ENCODE data around the gene JAGN1.

JAGN1 gene

DNA sequence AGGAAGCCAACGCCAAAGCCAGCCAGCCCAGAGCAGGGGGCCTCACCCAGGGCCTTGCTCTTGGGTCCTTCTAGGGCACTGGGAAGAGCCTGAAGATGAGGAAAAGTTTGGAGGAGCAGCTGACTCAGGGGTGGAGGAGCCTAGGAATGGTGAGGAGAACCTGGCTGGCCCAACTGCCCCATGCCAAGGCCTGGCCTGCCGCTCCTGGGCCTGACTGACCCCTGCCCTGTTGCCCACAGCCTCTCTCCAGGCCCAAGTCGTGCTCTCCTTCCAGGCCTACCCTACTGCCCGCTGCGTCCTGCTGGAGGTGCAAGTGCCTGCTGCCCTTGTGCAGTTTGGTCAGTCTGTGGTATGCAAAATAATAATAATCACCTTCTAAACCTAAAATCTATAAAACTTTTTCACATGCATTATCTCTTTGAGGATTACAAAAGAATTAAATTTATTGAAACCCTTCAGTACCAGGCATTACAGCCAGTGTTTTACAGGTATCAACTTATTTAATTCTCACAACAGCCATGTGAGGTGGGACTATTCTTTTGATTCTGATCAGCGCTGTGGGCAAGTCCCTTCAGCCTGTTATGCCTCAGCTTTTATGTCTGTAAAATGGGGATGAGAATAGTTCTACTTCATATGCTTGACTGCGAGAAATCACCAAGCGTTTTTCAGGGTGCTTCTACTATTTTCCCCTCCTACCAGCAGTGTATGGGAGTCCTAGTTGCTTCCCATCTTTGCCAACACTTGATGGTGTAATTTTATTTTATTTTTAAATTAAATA, 28.0 kb downstream of the JAGN1 start:
- no peak for ATAC-seq (ENCODE audit: low read depth)
- Histone ChIP-seq H3K27ac (ENCODE audit: poor library complexity, severe bottlenecking) (no peak overlapping the region), H3K27me3 (ENCODE audit: insufficient read depth, poor library complexity, severe bottlenecking) (no peaks in the 10 kb centered on the region), H3K4me3 (ENCODE audit: severe bottlenecking) (no peak overlapping the region), H3K9me3 (ENCODE audit: severe bottlenecking) (no peaks in the 10 kb centered on the region), H3K4me1 (ENCODE audit: insufficient read depth, poor library complexity, severe bottlenecking) (peaks cover 6% of the 10 kb centered on the region), H3K36me3 (ENCODE audit: low read depth) (peaks cover 9% of the 10 kb centered on the region; the same call in 1 of the 2 replicates)
- TF ChIP-seq, protein P1, sequence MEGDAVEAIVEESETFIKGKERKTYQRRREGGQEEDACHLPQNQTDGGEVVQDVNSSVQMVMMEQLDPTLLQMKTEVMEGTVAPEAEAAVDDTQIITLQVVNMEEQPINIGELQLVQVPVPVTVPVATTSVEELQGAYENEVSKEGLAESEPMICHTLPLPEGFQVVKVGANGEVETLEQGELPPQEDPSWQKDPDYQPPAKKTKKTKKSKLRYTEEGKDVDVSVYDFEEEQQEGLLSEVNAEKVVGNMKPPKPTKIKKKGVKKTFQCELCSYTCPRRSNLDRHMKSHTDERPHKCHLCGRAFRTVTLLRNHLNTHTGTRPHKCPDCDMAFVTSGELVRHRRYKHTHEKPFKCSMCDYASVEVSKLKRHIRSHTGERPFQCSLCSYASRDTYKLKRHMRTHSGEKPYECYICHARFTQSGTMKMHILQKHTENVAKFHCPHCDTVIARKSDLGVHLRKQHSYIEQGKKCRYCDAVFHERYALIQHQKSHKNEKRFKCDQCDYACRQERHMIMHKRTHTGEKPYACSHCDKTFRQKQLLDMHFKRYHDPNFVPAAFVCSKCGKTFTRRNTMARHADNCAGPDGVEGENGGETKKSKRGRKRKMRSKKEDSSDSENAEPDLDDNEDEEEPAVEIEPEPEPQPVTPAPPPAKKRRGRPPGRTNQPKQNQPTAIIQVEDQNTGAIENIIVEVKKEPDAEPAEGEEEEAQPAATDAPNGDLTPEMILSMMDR (IDR thresholded peaks at IDR 0.05; ENCODE audit: poor library complexity, severe bottlenecking), result no peak
- no peak for DNase-seq (ENCODE audit: low spot score)

DNA sequence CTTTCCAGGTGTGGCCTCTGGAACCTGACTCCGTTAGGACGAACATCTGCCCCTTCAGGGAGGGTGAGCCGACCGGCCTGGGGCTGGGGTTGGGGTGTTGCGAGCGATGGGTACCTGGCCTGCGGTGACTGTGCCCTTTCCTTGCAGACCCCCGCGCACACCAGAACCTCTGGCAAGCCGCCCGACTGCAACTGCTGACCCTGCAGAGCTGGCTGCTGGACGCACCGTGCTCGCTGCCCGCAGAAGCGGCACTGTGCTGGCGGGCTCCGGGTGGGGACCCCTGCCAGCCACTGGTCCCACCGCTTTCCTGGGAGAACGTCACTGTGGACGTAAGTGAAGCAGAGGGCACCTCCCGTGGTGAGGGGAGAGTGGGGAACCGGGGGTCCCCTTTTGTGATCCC, 37.7 kb downstream of the JAGN1 start:
- Histone ChIP-seq H3K4me3 (ENCODE audit: severe bottlenecking) (no peak overlapping the region), H3K27ac (ENCODE audit: poor library complexity, severe bottlenecking) (no peak overlapping the region), H3K4me1 (ENCODE audit: insufficient read depth, poor library complexity, severe bottlenecking) (peaks cover 4% of the 10 kb centered on the region), H3K36me3 (ENCODE audit: low read depth) (no peaks in the 10 kb centered on the region), H3K9me3 (ENCODE audit: severe bottlenecking) (no peaks in the 10 kb centered on the region), H3K27me3 (ENCODE audit: insufficient read depth, poor library complexity, severe bottlenecking) (no peaks in the 10 kb centered on the region)
- no peak for DNase-seq (ENCODE audit: low spot score)
- TF ChIP-seq, protein P1 (IDR thresholded peaks at IDR 0.05; ENCODE audit: poor library complexity, severe bottlenecking), result no peak
- ATAC-seq (ENCODE audit: low read depth), result no peak

DNA sequence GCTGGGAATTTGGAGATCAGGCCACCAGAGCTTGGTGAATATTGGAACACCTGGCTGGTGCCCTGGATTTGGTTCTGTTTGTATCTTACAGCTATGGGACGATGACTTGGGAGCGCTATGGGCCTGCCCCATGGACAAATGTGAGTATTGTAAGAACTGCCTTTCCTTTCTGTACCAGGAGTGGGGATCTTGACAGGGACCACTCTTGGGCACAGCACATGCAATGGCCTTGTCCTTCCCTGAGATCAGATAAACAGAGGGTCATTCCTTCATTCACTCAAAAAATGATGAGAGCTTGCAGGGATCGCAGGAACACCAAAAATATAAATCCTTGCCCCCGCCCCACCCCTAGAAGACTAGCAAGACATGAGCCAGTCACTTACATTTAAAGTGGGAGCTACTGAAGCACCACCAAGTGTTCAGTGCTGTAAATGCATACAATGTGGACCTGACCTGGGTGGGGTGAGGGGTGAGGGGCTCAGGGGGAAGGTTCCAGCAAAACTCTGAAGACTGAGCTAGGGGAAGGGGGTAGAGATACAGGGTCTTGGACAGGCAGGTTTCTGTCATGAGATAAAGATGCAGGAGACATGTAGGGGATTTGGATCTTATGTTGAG, 40.5 kb downstream of the JAGN1 start:
- TF ChIP-seq, protein P1 (IDR thresholded peaks at IDR 0.05; ENCODE audit: poor library complexity, severe bottlenecking), result peak; percentile 16
- DNase-seq (ENCODE audit: low spot score) (no peak), ATAC-seq (ENCODE audit: low read depth) (no peak)
- Histone ChIP-seq H3K36me3 (ENCODE audit: low read depth) (peaks cover 7% of the 10 kb centered on the region), H3K4me3 (ENCODE audit: severe bottlenecking) (no peak overlapping the region), H3K4me1 (ENCODE audit: insufficient read depth, poor library complexity, severe bottlenecking) (peaks cover 12% of the 10 kb centered on the region), H3K27ac (ENCODE audit: poor library complexity, severe bottlenecking) (no peak overlapping the region), H3K9me3 (ENCODE audit: severe bottlenecking) (no peaks in the 10 kb centered on the region), H3K27me3 (ENCODE audit: insufficient read depth, poor library complexity, severe bottlenecking) (no peaks in the 10 kb centered on the region)

DNA sequence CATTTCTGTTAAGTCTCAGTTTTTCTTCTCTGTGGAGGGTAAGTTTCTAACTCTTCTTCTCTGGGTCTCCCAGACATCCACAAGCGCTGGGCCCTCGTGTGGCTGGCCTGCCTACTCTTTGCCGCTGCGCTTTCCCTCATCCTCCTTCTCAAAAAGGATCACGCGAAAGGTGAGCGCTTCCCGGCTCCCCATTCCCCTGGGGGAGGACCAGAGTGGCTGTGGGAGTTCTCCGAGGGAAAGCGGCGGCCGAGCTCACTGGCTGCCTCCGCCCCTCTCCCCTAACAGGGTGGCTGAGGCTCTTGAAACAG, 42.1 kb downstream of the JAGN1 start:
- H3K36me3 ChIP-seq (ENCODE audit: low read depth), result peaks cover 23% of the 10 kb centered on the region
- no peaks in the 10 kb centered on the region for H3K9me3 ChIP-seq (ENCODE audit: severe bottlenecking)
- no peak for ATAC-seq (ENCODE audit: low read depth)
- H3K4me1 ChIP-seq (ENCODE audit: insufficient read depth, poor library complexity, severe bottlenecking), result peaks cover 15% of the 10 kb centered on the region
- H3K27ac ChIP-seq (ENCODE audit: poor library complexity, severe bottlenecking), result peak overlapping the region; percentile 83
- TF ChIP-seq, protein P1 (IDR thresholded peaks at IDR 0.05; ENCODE audit: poor library complexity, severe bottlenecking), result no peak
- H3K4me3 ChIP-seq (ENCODE audit: severe bottlenecking), result peak overlapping the region; percentile 58
- no peaks in the 10 kb centered on the region for H3K27me3 ChIP-seq (ENCODE audit: insufficient read depth, poor library complexity, severe bottlenecking)
- no peak for DNase-seq (ENCODE audit: low spot score)
